GM12874 (cell line): ENCODE data around the gene SCAF4.

Experiments
- TF ChIP-seq, protein P1 (sequence below): IDR thresholded peaks from 2 replicates; pipeline ENCODE4 v1.5.1; 2011; ENCODE audit warnings: low read depth, mild to moderate bottlenecking, control low read depth, low read length, moderate library complexity; ENCODE audit not compliant: insufficient read depth

The SCAF4 gene

DNA sequence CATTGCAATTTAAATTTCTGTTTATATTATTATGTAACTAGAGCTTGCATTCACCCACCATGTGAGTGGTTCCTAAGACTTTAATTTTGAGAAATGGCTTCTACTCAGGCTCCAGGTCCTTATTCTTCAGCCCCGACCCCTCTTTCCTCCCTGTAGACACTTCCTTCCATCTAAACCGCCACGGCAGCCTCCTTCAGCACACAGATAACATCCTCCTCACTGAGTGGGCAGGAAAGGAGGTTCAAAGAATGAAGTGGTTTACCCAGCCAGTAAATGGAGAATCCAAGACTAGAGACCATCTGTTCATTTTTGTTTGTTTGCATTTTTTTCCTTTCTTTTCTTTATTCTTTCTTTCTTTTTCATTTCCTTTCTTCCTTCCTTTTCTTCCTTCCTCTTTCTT lies 109.5 kb downstream of the SCAF4 start:
- TF ChIP-seq, protein P1, sequence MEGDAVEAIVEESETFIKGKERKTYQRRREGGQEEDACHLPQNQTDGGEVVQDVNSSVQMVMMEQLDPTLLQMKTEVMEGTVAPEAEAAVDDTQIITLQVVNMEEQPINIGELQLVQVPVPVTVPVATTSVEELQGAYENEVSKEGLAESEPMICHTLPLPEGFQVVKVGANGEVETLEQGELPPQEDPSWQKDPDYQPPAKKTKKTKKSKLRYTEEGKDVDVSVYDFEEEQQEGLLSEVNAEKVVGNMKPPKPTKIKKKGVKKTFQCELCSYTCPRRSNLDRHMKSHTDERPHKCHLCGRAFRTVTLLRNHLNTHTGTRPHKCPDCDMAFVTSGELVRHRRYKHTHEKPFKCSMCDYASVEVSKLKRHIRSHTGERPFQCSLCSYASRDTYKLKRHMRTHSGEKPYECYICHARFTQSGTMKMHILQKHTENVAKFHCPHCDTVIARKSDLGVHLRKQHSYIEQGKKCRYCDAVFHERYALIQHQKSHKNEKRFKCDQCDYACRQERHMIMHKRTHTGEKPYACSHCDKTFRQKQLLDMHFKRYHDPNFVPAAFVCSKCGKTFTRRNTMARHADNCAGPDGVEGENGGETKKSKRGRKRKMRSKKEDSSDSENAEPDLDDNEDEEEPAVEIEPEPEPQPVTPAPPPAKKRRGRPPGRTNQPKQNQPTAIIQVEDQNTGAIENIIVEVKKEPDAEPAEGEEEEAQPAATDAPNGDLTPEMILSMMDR: no peak
